HL-60 (cell line): ENCODE data around the gene MRTFA.
A peak's percentile ranks its signal among the peaks of the same experiment; 100 is the strongest.

ENCODE experiments used
- DNase-seq, 2 experiments: peaks; one replicate each; pipeline ENCODE4 v3.0.0-alpha.2; 2010 to 2020; ENCODE audit warnings: low read depth in 1 of 2, low spot score in 1 of 2
- H3K27ac ChIP-seq: fragments of 250-450 bp; sonication (Bioruptor Pico); replicated peaks from 2 replicates; pipeline ENCODE4 v1.5.1; 2020; ENCODE audit warnings: mild to moderate bottlenecking, moderate library complexity
- H3K27me3 ChIP-seq: fragments of 250-450 bp; sonication (Bioruptor Pico); 2 replicates; pipeline ENCODE4 v1.5.1; 2021; ENCODE audit warnings: mild to moderate bottlenecking, moderate library complexity; ENCODE audit not compliant: insufficient read depth, poor library complexity, severe bottlenecking
- H3K4me3 ChIP-seq: replicated peaks from 2 replicates; pipeline ENCODE4 v1.5.1; 2011; ENCODE audit warnings: mild to moderate bottlenecking, control low read depth, low read length; ENCODE audit not compliant: insufficient read depth
- CTCF ChIP-seq: IDR thresholded peaks from one replicate; pipeline ENCODE4 v1.5.1; 2011; ENCODE audit warnings: low read length, control low read depth, inconsistent platforms; ENCODE audit not compliant: insufficient read depth
- GABPA ChIP-seq: IDR thresholded peaks from 2 replicates; pipeline ENCODE4 v1.6.1; 2012; ENCODE audit warnings: low read depth
- POLR2AphosphoS5 ChIP-seq: IDR thresholded peaks from 2 replicates; pipeline ENCODE4 v1.6.1; 2012; ENCODE audit warnings: low read depth
- REST ChIP-seq: IDR thresholded peaks from 2 replicates; pipeline ENCODE4 v1.6.1; 2012; ENCODE audit warnings: low read depth; ENCODE audit not compliant: insufficient replicate concordance
- SPI1 ChIP-seq: IDR thresholded peaks from 2 replicates; pipeline ENCODE4 v1.6.1; 2012; ENCODE audit warnings: low read depth, mild to moderate bottlenecking, borderline replicate concordance

MRTFA gene

GRCh38 chr22:40597526-40598430 lies 38.7 kb downstream of the MRTFA start:
- no peak for DNase-seq
- no peak overlapping the region for H3K4me3 ChIP-seq
- H3K27me3 ChIP-seq, result no peaks in the 10 kb centered on the region
- H3K27ac ChIP-seq, result no peak overlapping the region
- no peak for TF ChIP-seq GABPA
- no peak for TF ChIP-seq CTCF
- TF ChIP-seq POLR2AphosphoS5, result no peak
- no peak for TF ChIP-seq SPI1
- no peak for TF ChIP-seq REST

- peak in 1 of 2 experiments; percentile 5 for DNase-seq
- no peak overlapping the region for H3K27ac ChIP-seq
- TF ChIP-seq GABPA, result no peak
- TF ChIP-seq CTCF, result no peak
- TF ChIP-seq POLR2AphosphoS5, result no peak
- no peak for TF ChIP-seq SPI1
- no peak for TF ChIP-seq REST
- H3K4me3 ChIP-seq, result no peak overlapping the region
- no peaks in the 10 kb centered on the region for H3K27me3 ChIP-seq
Observed at GRCh38 chr22:40595497-40596234, 40.9 kb downstream of the MRTFA start.

GRCh38 chr22:40594924-40595323 lies 41.6 kb downstream of the MRTFA start:
- no peak overlapping the region for H3K27ac ChIP-seq
- TF ChIP-seq CTCF, result no peak
- TF ChIP-seq POLR2AphosphoS5, result no peak
- TF ChIP-seq REST, result no peak
- TF ChIP-seq SPI1, result no peak
- no peak for TF ChIP-seq GABPA
- no peaks in the 10 kb centered on the region for H3K27me3 ChIP-seq
- H3K4me3 ChIP-seq, result no peak overlapping the region
- DNase-seq, result no peak
